GM12878 (cell line): Measurements from ENCODE around the gene OSGIN1. TPM values are rescaled to one million over a fixed set of nuclear protein-coding genes. Genes with fewer than 3 reads are reported as not detected.

Experiments used
- ATAC-seq: fragments of 200-7000 bp; cut with Tn5 transposase; 3 replicates; pipeline ENCODE4 v1.9.1; 2020; ENCODE audit warnings: mild to moderate bottlenecking, moderate library complexity
- BruUV-seq: library from RNA; stranded (reverse); fragments of 400-500 nt; replicated peaks from 2 replicates; lab custom pipeline; 2021; lab: Mats Ljungman, UMichigan
- CTCF ChIA-PET: fragments of 300-600 bp; sonication (Branson Sonifier 250); formaldehyde crosslinking; extraction: SDS; loops from one replicate; lab custom pipeline; 2021; ENCODE audit warnings: inconsistent platforms; lab: Yijun Ruan, JAX
- POLR2A ChIA-PET: fragments of 350-600 bp; formaldehyde crosslinking; extraction: SDS; loops from one replicate; lab custom pipeline; 2021; ENCODE audit warnings: inconsistent platforms; lab: Charles Lee
- RAD21 ChIA-PET: fragments of 300-600 bp; sonication (Branson Sonifier 250); formaldehyde crosslinking; loops from one replicate; lab custom pipeline; 2023; ENCODE audit warnings: antibody characterized with exemption; ENCODE audit not compliant: unreplicated experiment; lab: Charles Lee
- SMC1A ChIA-PET: fragments of 300-600 bp; sonication (Branson Sonifier 250); formaldehyde crosslinking; loops from one replicate; lab custom pipeline; 2023; ENCODE audit not compliant: unreplicated experiment, uncharacterized antibody; lab: Charles Lee
- DNase-seq: peaks from one replicate; pipeline ENCODE4 v3.0.0-alpha.2; 2011; ENCODE audit warnings: low read depth, low spot score
- FAIRE-seq: peaks from 3 replicates; lab custom pipeline; 2011; peaks lifted over from hg19 to GRCh38; lab: Jason Lieb, UNC
- H2AFZ ChIP-seq: 2 replicates; pipeline ENCODE4 v1.6.0; 2011; ENCODE audit warnings: low read depth, low read length, control low read depth; ENCODE audit not compliant: control insufficient read depth
- H3K27ac ChIP-seq: 2 replicates; pipeline ENCODE4 v1.5.1; 2011; ENCODE audit warnings: control low read depth; ENCODE audit not compliant: control insufficient read depth, insufficient read depth
- H3K27me3 ChIP-seq, 2 experiments: replicated peaks in 1 of 2; 2 replicates each; pipeline versions ENCODE4 v1.6.0 to v1.6.1; 2011; ENCODE audit warnings: low read length in 1 of 2; ENCODE audit not compliant: control insufficient read depth in 2 of 2, insufficient read depth in 2 of 2
- H3K36me3 ChIP-seq, 2 experiments: 2 replicates each; pipeline ENCODE4 v1.5.1; 2011; ENCODE audit warnings: low read length in 1 of 2; ENCODE audit not compliant: control insufficient read depth in 2 of 2, insufficient read depth in 2 of 2
- H3K4me1 ChIP-seq: 2 replicates; pipeline ENCODE4 v1.6.1; 2011; ENCODE audit warnings: mild to moderate bottlenecking, low read length, moderate library complexity, mixed read lengths; ENCODE audit not compliant: control insufficient read depth, insufficient read depth
- H3K4me2 ChIP-seq: 2 replicates; pipeline ENCODE4 v1.6.0; 2011; ENCODE audit warnings: control low read depth; ENCODE audit not compliant: control insufficient read depth, insufficient read depth
- H3K4me3 ChIP-seq: fragments of 200-600 bp; sonication (generic); 2 replicates; pipeline ENCODE4 v1.5.1; 2016
- H3K79me2 ChIP-seq: 2 replicates; pipeline ENCODE4 v1.6.0; 2011; ENCODE audit warnings: low read length; ENCODE audit not compliant: control insufficient read depth, insufficient read depth
- H3K9ac ChIP-seq: 2 replicates; pipeline ENCODE4 v1.8.0; 2011; ENCODE audit warnings: low read length, control low read depth, mixed read lengths; ENCODE audit not compliant: control insufficient read depth, insufficient read depth
- H3K9me3 ChIP-seq: replicated peaks from 3 replicates; pipeline ENCODE4 v1.5.1; 2011; ENCODE audit warnings: mild to moderate bottlenecking, low read length; ENCODE audit not compliant: control insufficient read depth, insufficient read depth
- H4K20me1 ChIP-seq: 2 replicates; pipeline ENCODE4 v1.6.0; 2011; ENCODE audit not compliant: control insufficient read depth, insufficient read depth
- CEBPZ ChIP-seq: fragments of 150-350 bp; IDR thresholded peaks from 2 replicates; pipeline ENCODE4 v1.6.1; 2016; ENCODE audit warnings: low read depth, low read length
- CUX1 ChIP-seq: IDR thresholded peaks from 2 replicates; pipeline ENCODE4 v1.6.1; 2012; ENCODE audit warnings: improper control_type of control experiment, low read depth, low read length; ENCODE audit not compliant: insufficient replicate concordance
- DPF2 ChIP-seq: fragments of 450-650 bp; IDR thresholded peaks from 2 replicates; pipeline ENCODE4 v1.6.1; 2017; ENCODE audit warnings: mild to moderate bottlenecking
- FOXK2 ChIP-seq: fragments of 450-650 bp; IDR thresholded peaks from 2 replicates; pipeline ENCODE4 v1.6.1; 2017; ENCODE audit warnings: mild to moderate bottlenecking, moderate library complexity
- MAX ChIP-seq: IDR thresholded peaks from 2 replicates; pipeline ENCODE4 v1.6.1; 2012; ENCODE audit warnings: low read depth, low read length, improper control_type of control experiment
- NFXL1 ChIP-seq: fragments of 450-650 bp; IDR thresholded peaks from 2 replicates; pipeline ENCODE4 v1.6.1; 2017; ENCODE audit warnings: antibody characterized with exemption, mild to moderate bottlenecking, borderline replicate concordance
- NFYA ChIP-seq: IDR thresholded peaks from 2 replicates; pipeline ENCODE4 v1.6.1; 2011; ENCODE audit warnings: low read depth, mild to moderate bottlenecking, low read length, improper control_type of control experiment, borderline replicate concordance
- NR2C2 ChIP-seq: IDR thresholded peaks from 2 replicates; pipeline ENCODE4 v1.6.1; 2011; ENCODE audit warnings: borderline replicate concordance, low read depth; ENCODE audit not compliant: control insufficient read depth, insufficient read length
- RBBP5 ChIP-seq: fragments of 200-600 bp; sonication (generic); conservative IDR thresholded peaks from 2 replicates; pipeline ENCODE4 v1.6.1; 2016
- SP1 ChIP-seq: IDR thresholded peaks from one replicate; pipeline ENCODE4 v1.6.1; 2011; ENCODE audit warnings: low read depth, low read length
- TBL1XR1 ChIP-seq: IDR thresholded peaks from 2 replicates; pipeline ENCODE4 v1.6.1; 2012; ENCODE audit warnings: low read depth, low read length, improper control_type of control experiment
- WGBS: methylation state at CpG from one replicate; pipeline ENCODE4 v1.1.6; 2016; ENCODE audit warnings: low lambda C conversion rate; ENCODE audit not compliant: insufficient replicate concordance, insufficient coverage; ENCODE audit errors: missing lambda C conversion rate; 5-methylcytosine and 5-hydroxymethylcytosine counted together
- in situ Hi-C: fragments of 300-500 bp; cut with MboI; formaldehyde crosslinking; loops from 9 replicates; pipeline ENCODE4 v1.14.3; 2018; ENCODE audit warnings: mixed read lengths
- intact Hi-C: fragments of 100-400 bp; cut with micrococcal nuclease; formaldehyde crosslinking; loops from one replicate; pipeline ENCODE4 v1.14.2; 2022; ENCODE audit not compliant: unreplicated experiment
- polyA plus RNA-seq, 11 experiments: library from polyadenylated mRNA; depleted of rRNA in 4 of 11; unstranded in 6 of 11; stranded (reverse) in 5 of 11; fragments of >200 nt; fragmentation: Nextera tagmentation in 4 of 11; fragmentation: Illumina TruSeq in 1 of 11; extraction: Ambion mirVana in 4 of 11; extraction: Trizol in 1 of 11; gene quantifications; 1 replicate in 1 of 11; 2 replicates in 10 of 11; pipeline versions ENCODE4 v1.2.1 to v1.2.3, GENCODE V29; 2011 to 2016; ENCODE audit warnings: inconsistent platforms in 2 of 11, missing spikeins in 2 of 11, low read depth in 1 of 11
- total RNA-seq, 4 experiments: library from RNA; depleted of rRNA in 3 of 4; stranded (reverse); fragments of >200 nt in 3 of 4; fragmentation: Illumina TruSeq in 1 of 4; extraction: Trizol in 1 of 4; gene quantifications; 2 replicates each; pipeline versions ENCODE4 v1.2.1 to v1.2.3, GENCODE V29; 2013 to 2021
- TF ChIP-seq, protein P1 (sequence below): IDR thresholded peaks from 2 replicates; pipeline ENCODE4 v1.6.1; 2012; ENCODE audit warnings: low read length, inconsistent platforms

Gene OSGIN1
- total and polyA plus RNA-seq, 10 of the 15 experiments (the other 5 are each of a cell fraction or from before 2014, with no cell fraction given): 0.06 to 0.18 (median 0.13) TPM; not detected in 5

DNA sequence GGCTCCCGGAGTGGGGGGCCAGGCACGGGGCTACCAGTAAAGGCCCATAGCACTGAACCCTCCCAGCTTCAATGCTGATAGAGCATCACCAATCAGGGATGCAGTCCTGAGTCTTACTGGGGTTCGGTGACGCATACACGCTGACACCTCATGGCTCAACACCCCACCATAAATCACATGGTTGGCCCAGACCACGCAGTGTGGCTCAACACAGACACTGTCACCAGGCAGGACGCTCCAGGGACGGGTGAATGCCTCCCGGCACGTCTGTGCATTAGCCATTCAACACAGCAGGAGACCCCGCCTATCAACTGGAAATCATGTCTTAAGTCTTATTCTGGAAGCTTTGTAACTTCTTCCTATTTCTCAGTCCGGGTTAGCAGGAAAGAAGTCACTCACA, 50.0 kb downstream of the OSGIN1 start:
- CTCF ChIA-PET: no interaction called here
- POLR2A ChIA-PET: no interaction called here

More for the DNA sequence above, 50.0 kb downstream of the OSGIN1 start:
- Histone ChIP-seq H3K27ac (no peak overlapping the region), H3K36me3 (no peaks in the 10 kb centered on the region), H3K4me3 (no peak overlapping the region), H3K9ac (no peak overlapping the region), H3K27me3 (no peaks in the 10 kb centered on the region; a peak in 3 of 4 replicates), H3K4me2 (no peak overlapping the region), H3K79me2 (no peaks in the 10 kb centered on the region), H3K4me1 (no peaks in the 10 kb centered on the region), H3K9me3 (no peaks in the 10 kb centered on the region), H2AFZ (no peak overlapping the region), H4K20me1 (no peaks in the 10 kb centered on the region)
- WGBS: 33% methylated on average over 12 of the region's 12 CpGs
- ATAC-seq: no peak
- RAD21 ChIA-PET: no interaction called here
- SMC1A ChIA-PET: no interaction called here
- no TSS peak for BruUV-seq
- DNase-seq: no peak
- FAIRE-seq: no peak
- intact Hi-C loops: no loop called here
- no peak for TF ChIP-seq CEBPZ
- no peak for TF ChIP-seq NFYA
- no peak for TF ChIP-seq RBBP5
- no peak for TF ChIP-seq DPF2
- no peak for TF ChIP-seq NR2C2
- TF ChIP-seq SP1: no peak
- TF ChIP-seq NFXL1: no peak
- TF ChIP-seq, protein P1, sequence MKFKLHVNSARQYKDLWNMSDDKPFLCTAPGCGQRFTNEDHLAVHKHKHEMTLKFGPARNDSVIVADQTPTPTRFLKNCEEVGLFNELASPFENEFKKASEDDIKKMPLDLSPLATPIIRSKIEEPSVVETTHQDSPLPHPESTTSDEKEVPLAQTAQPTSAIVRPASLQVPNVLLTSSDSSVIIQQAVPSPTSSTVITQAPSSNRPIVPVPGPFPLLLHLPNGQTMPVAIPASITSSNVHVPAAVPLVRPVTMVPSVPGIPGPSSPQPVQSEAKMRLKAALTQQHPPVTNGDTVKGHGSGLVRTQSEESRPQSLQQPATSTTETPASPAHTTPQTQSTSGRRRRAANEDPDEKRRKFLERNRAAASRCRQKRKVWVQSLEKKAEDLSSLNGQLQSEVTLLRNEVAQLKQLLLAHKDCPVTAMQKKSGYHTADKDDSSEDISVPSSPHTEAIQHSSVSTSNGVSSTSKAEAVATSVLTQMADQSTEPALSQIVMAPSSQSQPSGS: no peak
- TF ChIP-seq CUX1: no peak
- TF ChIP-seq MAX: no peak
- no peak for TF ChIP-seq TBL1XR1
- TF ChIP-seq FOXK2: no peak
- in situ Hi-C loops: no loop called here
